GM12878 (cell line): ENCODE results near the gene BRINP2. TPM values are rescaled to one million over a fixed set of nuclear protein-coding genes. Genes with fewer than 3 reads are reported as not detected.

Source experiments
- ATAC-seq: fragments of 200-7000 bp; cut with Tn5 transposase; 3 replicates; pipeline ENCODE4 v1.9.1; 2020; ENCODE audit warnings: mild to moderate bottlenecking, moderate library complexity
- BruUV-seq: library from RNA; stranded (reverse); fragments of 400-500 nt; replicated peaks from 2 replicates; lab custom pipeline; 2021; lab: Mats Ljungman, UMichigan
- CTCF ChIA-PET: fragments of 300-600 bp; sonication (Branson Sonifier 250); formaldehyde crosslinking; extraction: SDS; loops from one replicate; lab custom pipeline; 2021; ENCODE audit warnings: inconsistent platforms; lab: Yijun Ruan, JAX
- POLR2A ChIA-PET: fragments of 350-600 bp; formaldehyde crosslinking; extraction: SDS; loops from one replicate; lab custom pipeline; 2021; ENCODE audit warnings: inconsistent platforms; lab: Charles Lee
- RAD21 ChIA-PET: fragments of 300-600 bp; sonication (Branson Sonifier 250); formaldehyde crosslinking; loops from one replicate; lab custom pipeline; 2023; ENCODE audit warnings: antibody characterized with exemption; ENCODE audit not compliant: unreplicated experiment; lab: Charles Lee
- SMC1A ChIA-PET: fragments of 300-600 bp; sonication (Branson Sonifier 250); formaldehyde crosslinking; loops from one replicate; lab custom pipeline; 2023; ENCODE audit not compliant: unreplicated experiment, uncharacterized antibody; lab: Charles Lee
- DNase-seq: peaks from one replicate; pipeline ENCODE4 v3.0.0-alpha.2; 2011; ENCODE audit warnings: low read depth, low spot score
- FAIRE-seq: peaks from 3 replicates; lab custom pipeline; 2011; peaks lifted over from hg19 to GRCh38; lab: Jason Lieb, UNC
- H2AFZ ChIP-seq: 2 replicates; pipeline ENCODE4 v1.6.0; 2011; ENCODE audit warnings: low read depth, low read length, control low read depth; ENCODE audit not compliant: control insufficient read depth
- H3K27ac ChIP-seq: 2 replicates; pipeline ENCODE4 v1.5.1; 2011; ENCODE audit warnings: control low read depth; ENCODE audit not compliant: control insufficient read depth, insufficient read depth
- H3K27me3 ChIP-seq, 2 experiments: replicated peaks in 1 of 2; 2 replicates each; pipeline versions ENCODE4 v1.6.0 to v1.6.1; 2011; ENCODE audit warnings: low read length in 1 of 2; ENCODE audit not compliant: control insufficient read depth in 2 of 2, insufficient read depth in 2 of 2
- H3K36me3 ChIP-seq, 2 experiments: 2 replicates each; pipeline ENCODE4 v1.5.1; 2011; ENCODE audit warnings: low read length in 1 of 2; ENCODE audit not compliant: control insufficient read depth in 2 of 2, insufficient read depth in 2 of 2
- H3K4me1 ChIP-seq: 2 replicates; pipeline ENCODE4 v1.6.1; 2011; ENCODE audit warnings: mild to moderate bottlenecking, low read length, moderate library complexity, mixed read lengths; ENCODE audit not compliant: control insufficient read depth, insufficient read depth
- H3K4me2 ChIP-seq: 2 replicates; pipeline ENCODE4 v1.6.0; 2011; ENCODE audit warnings: control low read depth; ENCODE audit not compliant: control insufficient read depth, insufficient read depth
- H3K4me3 ChIP-seq: fragments of 200-600 bp; sonication (generic); 2 replicates; pipeline ENCODE4 v1.5.1; 2016
- H3K79me2 ChIP-seq: 2 replicates; pipeline ENCODE4 v1.6.0; 2011; ENCODE audit warnings: low read length; ENCODE audit not compliant: control insufficient read depth, insufficient read depth
- H3K9ac ChIP-seq: 2 replicates; pipeline ENCODE4 v1.8.0; 2011; ENCODE audit warnings: low read length, control low read depth, mixed read lengths; ENCODE audit not compliant: control insufficient read depth, insufficient read depth
- H3K9me3 ChIP-seq: replicated peaks from 3 replicates; pipeline ENCODE4 v1.5.1; 2011; ENCODE audit warnings: mild to moderate bottlenecking, low read length; ENCODE audit not compliant: control insufficient read depth, insufficient read depth
- H4K20me1 ChIP-seq: 2 replicates; pipeline ENCODE4 v1.6.0; 2011; ENCODE audit not compliant: control insufficient read depth, insufficient read depth
- ATF7 ChIP-seq: fragments of 450-650 bp; IDR thresholded peaks from 2 replicates; pipeline ENCODE4 v1.6.1; 2016; ENCODE audit warnings: low read depth, mild to moderate bottlenecking
- CBFB ChIP-seq: IDR thresholded peaks from 2 replicates; pipeline ENCODE4 v1.6.1; 2016; ENCODE audit warnings: antibody characterized with exemption, low read depth
- CHD2 ChIP-seq: IDR thresholded peaks from 2 replicates; pipeline ENCODE4 v1.6.1; 2011; ENCODE audit warnings: low read depth, low read length, improper control_type of control experiment, borderline replicate concordance
- CHD4 ChIP-seq: fragments of 200-600 bp; sonication (generic); IDR thresholded peaks from 2 replicates; pipeline ENCODE4 v1.6.1; 2016; ENCODE audit warnings: mild to moderate bottlenecking
- PAX8 ChIP-seq: fragments of 450-650 bp; IDR thresholded peaks from 2 replicates; pipeline ENCODE4 v1.6.1; 2017; ENCODE audit warnings: mild to moderate bottlenecking, moderate library complexity
- PML ChIP-seq: IDR thresholded peaks from 2 replicates; pipeline ENCODE4 v1.6.1; 2012; ENCODE audit warnings: low read length, inconsistent platforms
- POU2F2 ChIP-seq: IDR thresholded peaks from 3 replicates; pipeline ENCODE4 v1.6.1; 2011; ENCODE audit warnings: low read depth, mild to moderate bottlenecking, low read length, borderline replicate concordance
- RB1 ChIP-seq: fragments of 450-650 bp; formaldehyde crosslinking; IDR thresholded peaks from 2 replicates; pipeline ENCODE4 v1.6.1; 2017; ENCODE audit warnings: mild to moderate bottlenecking, borderline replicate concordance
- RFX5 ChIP-seq: IDR thresholded peaks from 2 replicates; pipeline ENCODE4 v1.6.1; 2011; ENCODE audit warnings: low read depth, low read length, improper control_type of control experiment
- RUNX3 ChIP-seq: IDR thresholded peaks from 2 replicates; pipeline ENCODE4 v1.6.1; 2012; ENCODE audit warnings: low read length, inconsistent platforms
- SREBF1 ChIP-seq: IDR thresholded peaks from 2 replicates; pipeline ENCODE4 v1.6.1; 2012; ENCODE audit warnings: mild to moderate bottlenecking, low read length
- STAT3 ChIP-seq: IDR thresholded peaks from 2 replicates; pipeline ENCODE4 v1.6.1; 2011; ENCODE audit warnings: low read depth, low read length, improper control_type of control experiment
- WRNIP1 ChIP-seq: IDR thresholded peaks from 2 replicates; pipeline ENCODE4 v1.6.1; 2011; ENCODE audit warnings: low read depth, low read length, improper control_type of control experiment, borderline replicate concordance
- ZBED1 ChIP-seq: IDR thresholded peaks from 2 replicates; pipeline ENCODE4 v1.6.1; 2016; ENCODE audit warnings: borderline replicate concordance
- ZNF384 ChIP-seq: IDR thresholded peaks from 2 replicates; pipeline ENCODE4 v1.6.1; 2012; ENCODE audit warnings: low read depth, mild to moderate bottlenecking, low read length, improper control_type of control experiment, borderline replicate concordance
- WGBS: methylation state at CpG from one replicate; pipeline ENCODE4 v1.1.6; 2016; ENCODE audit warnings: low lambda C conversion rate; ENCODE audit not compliant: insufficient replicate concordance, insufficient coverage; ENCODE audit errors: missing lambda C conversion rate; 5-methylcytosine and 5-hydroxymethylcytosine counted together
- in situ Hi-C: fragments of 300-500 bp; cut with MboI; formaldehyde crosslinking; loops from 9 replicates; pipeline ENCODE4 v1.14.3; 2018; ENCODE audit warnings: mixed read lengths
- intact Hi-C: fragments of 100-400 bp; cut with micrococcal nuclease; formaldehyde crosslinking; loops from one replicate; pipeline ENCODE4 v1.14.2; 2022; ENCODE audit not compliant: unreplicated experiment
- polyA plus RNA-seq, 11 experiments: library from polyadenylated mRNA; depleted of rRNA in 4 of 11; unstranded in 6 of 11; stranded (reverse) in 5 of 11; fragments of >200 nt; fragmentation: Nextera tagmentation in 4 of 11; fragmentation: Illumina TruSeq in 1 of 11; extraction: Ambion mirVana in 4 of 11; extraction: Trizol in 1 of 11; gene quantifications; 1 replicate in 1 of 11; 2 replicates in 10 of 11; pipeline versions ENCODE4 v1.2.1 to v1.2.3, GENCODE V29; 2011 to 2016; ENCODE audit warnings: inconsistent platforms in 2 of 11, missing spikeins in 2 of 11, low read depth in 1 of 11
- total RNA-seq, 4 experiments: library from RNA; depleted of rRNA in 3 of 4; stranded (reverse); fragments of >200 nt in 3 of 4; fragmentation: Illumina TruSeq in 1 of 4; extraction: Trizol in 1 of 4; gene quantifications; 2 replicates each; pipeline versions ENCODE4 v1.2.1 to v1.2.3, GENCODE V29; 2013 to 2021
- TF ChIP-seq, protein P1 (sequence below): fragments of 450-650 bp; formaldehyde crosslinking; IDR thresholded peaks from 2 replicates; pipeline ENCODE4 v1.5.0; 2022; ENCODE audit warnings: mild to moderate bottlenecking, missing genetic modification characterization
- TF ChIP-seq, protein P2 (sequence below): fragments of 450-650 bp; IDR thresholded peaks from 2 replicates; pipeline ENCODE4 v1.6.1; 2018; ENCODE audit warnings: mild to moderate bottlenecking, low read depth, moderate library complexity; ENCODE audit not compliant: partially characterized antibody
- TF ChIP-seq, protein P3 (sequence below): fragments of 450-650 bp; formaldehyde crosslinking; IDR thresholded peaks from 2 replicates; pipeline ENCODE4 v1.4.0; 2022; ENCODE audit warnings: mild to moderate bottlenecking, moderate library complexity

The BRINP2 gene
- total and polyA plus RNA-seq, 10 of the 15 experiments (the other 5 are each of a cell fraction or from before 2014, with no cell fraction given) = 0.03 TPM; not detected in 9

DNA sequence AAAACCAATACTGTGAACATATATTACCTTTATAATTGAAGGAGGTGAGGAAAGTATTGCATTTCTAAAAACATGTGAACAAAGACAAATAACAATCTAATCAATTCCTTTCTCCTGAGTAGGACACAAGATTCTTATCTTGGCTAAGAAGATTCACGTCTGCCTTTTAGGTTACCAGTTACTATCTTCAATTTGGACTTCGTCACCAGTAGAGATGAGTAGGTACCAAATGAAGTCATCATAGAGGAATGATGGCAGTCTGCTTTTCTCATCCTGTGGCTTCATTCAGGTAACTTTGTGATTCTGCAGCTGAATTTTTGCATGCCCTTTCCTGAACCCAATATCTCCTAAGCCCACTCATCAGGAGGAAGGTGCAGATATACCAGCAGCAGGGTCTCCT is 38.6 kb upstream of the BRINP2 start:
- H2AFZ ChIP-seq = no peak overlapping the region
- H3K9ac ChIP-seq = no peak overlapping the region
- POLR2A ChIA-PET = no interaction called here
- RAD21 ChIA-PET = no interaction called here
- no peak for DNase-seq
- SMC1A ChIA-PET = no interaction called here
- no peaks in the 10 kb centered on the region for H3K4me1 ChIP-seq
- intact Hi-C loops (no loop called here), in situ Hi-C loops (no loop called here)
- H3K9me3 ChIP-seq = no peaks in the 10 kb centered on the region
- no peak overlapping the region for H3K4me3 ChIP-seq
- no peak for FAIRE-seq
- no TSS peak for BruUV-seq
- WGBS = 0% methylated on average over 2 of the region's 2 CpGs
- H3K36me3 ChIP-seq = no peaks in the 10 kb centered on the region
- H3K4me2 ChIP-seq = no peak overlapping the region
- no peaks in the 10 kb centered on the region for H3K79me2 ChIP-seq
- no peak overlapping the region for H3K27ac ChIP-seq
- H3K27me3 ChIP-seq = no peaks in the 10 kb centered on the region
- CTCF ChIA-PET = no interaction called here
- H4K20me1 ChIP-seq = no peaks in the 10 kb centered on the region
- ATAC-seq = no peak
- no peak for TF ChIP-seq CHD4
- no peak for TF ChIP-seq STAT3
- TF ChIP-seq, protein P1, sequence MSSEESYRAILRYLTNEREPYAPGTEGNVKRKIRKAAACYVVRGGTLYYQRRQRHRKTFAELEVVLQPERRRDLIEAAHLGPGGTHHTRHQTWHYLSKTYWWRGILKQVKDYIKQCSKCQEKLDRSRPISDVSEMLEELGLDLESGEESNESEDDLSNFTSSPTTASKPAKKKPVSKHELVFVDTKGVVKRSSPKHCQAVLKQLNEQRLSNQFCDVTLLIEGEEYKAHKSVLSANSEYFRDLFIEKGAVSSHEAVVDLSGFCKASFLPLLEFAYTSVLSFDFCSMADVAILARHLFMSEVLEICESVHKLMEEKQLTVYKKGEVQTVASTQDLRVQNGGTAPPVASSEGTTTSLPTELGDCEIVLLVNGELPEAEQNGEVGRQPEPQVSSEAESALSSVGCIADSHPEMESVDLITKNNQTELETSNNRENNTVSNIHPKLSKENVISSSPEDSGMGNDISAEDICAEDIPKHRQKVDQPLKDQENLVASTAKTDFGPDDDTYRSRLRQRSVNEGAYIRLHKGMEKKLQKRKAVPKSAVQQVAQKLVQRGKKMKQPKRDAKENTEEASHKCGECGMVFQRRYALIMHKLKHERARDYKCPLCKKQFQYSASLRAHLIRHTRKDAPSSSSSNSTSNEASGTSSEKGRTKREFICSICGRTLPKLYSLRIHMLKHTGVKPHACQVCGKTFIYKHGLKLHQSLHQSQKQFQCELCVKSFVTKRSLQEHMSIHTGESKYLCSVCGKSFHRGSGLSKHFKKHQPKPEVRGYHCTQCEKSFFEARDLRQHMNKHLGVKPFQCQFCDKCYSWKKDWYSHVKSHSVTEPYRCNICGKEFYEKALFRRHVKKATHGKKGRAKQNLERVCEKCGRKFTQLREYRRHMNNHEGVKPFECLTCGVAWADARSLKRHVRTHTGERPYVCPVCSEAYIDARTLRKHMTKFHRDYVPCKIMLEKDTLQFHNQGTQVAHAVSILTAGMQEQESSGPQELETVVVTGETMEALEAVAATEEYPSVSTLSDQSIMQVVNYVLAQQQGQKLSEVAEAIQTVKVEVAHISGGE (CRISPR knock-in tag) = no peak
- TF ChIP-seq, protein P2, sequence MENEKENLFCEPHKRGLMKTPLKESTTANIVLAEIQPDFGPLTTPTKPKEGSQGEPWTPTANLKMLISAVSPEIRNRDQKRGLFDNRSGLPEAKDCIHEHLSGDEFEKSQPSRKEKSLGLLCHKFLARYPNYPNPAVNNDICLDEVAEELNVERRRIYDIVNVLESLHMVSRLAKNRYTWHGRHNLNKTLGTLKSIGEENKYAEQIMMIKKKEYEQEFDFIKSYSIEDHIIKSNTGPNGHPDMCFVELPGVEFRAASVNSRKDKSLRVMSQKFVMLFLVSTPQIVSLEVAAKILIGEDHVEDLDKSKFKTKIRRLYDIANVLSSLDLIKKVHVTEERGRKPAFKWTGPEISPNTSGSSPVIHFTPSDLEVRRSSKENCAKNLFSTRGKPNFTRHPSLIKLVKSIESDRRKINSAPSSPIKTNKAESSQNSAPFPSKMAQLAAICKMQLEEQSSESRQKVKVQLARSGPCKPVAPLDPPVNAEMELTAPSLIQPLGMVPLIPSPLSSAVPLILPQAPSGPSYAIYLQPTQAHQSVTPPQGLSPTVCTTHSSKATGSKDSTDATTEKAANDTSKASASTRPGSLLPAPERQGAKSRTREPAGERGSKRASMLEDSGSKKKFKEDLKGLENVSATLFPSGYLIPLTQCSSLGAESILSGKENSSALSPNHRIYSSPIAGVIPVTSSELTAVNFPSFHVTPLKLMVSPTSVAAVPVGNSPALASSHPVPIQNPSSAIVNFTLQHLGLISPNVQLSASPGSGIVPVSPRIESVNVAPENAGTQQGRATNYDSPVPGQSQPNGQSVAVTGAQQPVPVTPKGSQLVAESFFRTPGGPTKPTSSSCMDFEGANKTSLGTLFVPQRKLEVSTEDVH = no peak
- TF ChIP-seq PAX8 = no peak
- no peak for TF ChIP-seq ZNF384
- TF ChIP-seq CHD2 = no peak
- TF ChIP-seq WRNIP1 = no peak
- no peak for TF ChIP-seq PML
- no peak for TF ChIP-seq ZBED1
- TF ChIP-seq CBFB = no peak
- TF ChIP-seq ATF7 = no peak
- no peak for TF ChIP-seq SREBF1
- TF ChIP-seq, protein P3, sequence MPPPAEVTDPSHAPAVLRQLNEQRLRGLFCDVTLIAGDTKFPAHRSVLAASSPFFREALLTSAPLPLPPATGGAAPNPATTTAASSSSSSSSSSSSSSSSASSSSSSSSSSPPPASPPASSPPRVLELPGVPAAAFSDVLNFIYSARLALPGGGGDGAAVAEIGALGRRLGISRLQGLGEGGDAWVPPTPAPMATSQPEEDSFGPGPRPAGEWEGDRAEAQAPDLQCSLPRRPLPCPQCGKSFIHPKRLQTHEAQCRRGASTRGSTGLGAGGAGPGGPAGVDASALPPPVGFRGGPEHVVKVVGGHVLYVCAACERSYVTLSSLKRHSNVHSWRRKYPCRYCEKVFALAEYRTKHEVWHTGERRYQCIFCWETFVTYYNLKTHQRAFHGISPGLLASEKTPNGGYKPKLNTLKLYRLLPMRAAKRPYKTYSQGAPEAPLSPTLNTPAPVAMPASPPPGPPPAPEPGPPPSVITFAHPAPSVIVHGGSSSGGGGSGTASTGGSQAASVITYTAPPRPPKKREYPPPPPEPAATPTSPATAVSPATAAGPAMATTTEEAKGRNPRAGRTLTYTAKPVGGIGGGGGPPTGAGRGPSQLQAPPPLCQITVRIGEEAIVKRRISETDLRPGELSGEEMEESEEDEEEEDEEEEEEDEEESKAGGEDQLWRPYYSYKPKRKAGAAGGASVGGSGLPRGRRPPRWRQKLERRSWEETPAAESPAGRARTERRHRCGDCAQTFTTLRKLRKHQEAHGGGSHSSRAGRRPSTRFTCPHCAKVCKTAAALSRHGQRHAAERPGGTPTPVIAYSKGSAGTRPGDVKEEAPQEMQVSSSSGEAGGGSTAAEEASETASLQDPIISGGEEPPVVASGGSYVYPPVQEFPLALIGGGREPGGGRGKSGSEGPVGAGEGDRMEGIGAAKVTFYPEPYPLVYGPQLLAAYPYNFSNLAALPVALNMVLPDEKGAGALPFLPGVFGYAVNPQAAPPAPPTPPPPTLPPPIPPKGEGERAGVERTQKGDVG = no peak
- no peak for TF ChIP-seq RB1
- TF ChIP-seq RUNX3 = no peak
- TF ChIP-seq RFX5 = no peak
- no peak for TF ChIP-seq POU2F2
